HL-60 (cell line): ENCODE results near the gene ARMC9.

Experiments
- DNase-seq, 2 experiments: peaks; one replicate each; pipeline ENCODE4 v3.0.0-alpha.2; 2010 to 2020; ENCODE audit warnings: low read depth in 1 of 2, low spot score in 1 of 2
- H3K27ac ChIP-seq: fragments of 250-450 bp; sonication (Bioruptor Pico); replicated peaks from 2 replicates; pipeline ENCODE4 v1.5.1; 2020; ENCODE audit warnings: mild to moderate bottlenecking, moderate library complexity
- H3K27me3 ChIP-seq: fragments of 250-450 bp; sonication (Bioruptor Pico); 2 replicates; pipeline ENCODE4 v1.5.1; 2021; ENCODE audit warnings: mild to moderate bottlenecking, moderate library complexity; ENCODE audit not compliant: insufficient read depth, poor library complexity, severe bottlenecking
- H3K4me3 ChIP-seq: replicated peaks from 2 replicates; pipeline ENCODE4 v1.5.1; 2011; ENCODE audit warnings: mild to moderate bottlenecking, control low read depth, low read length; ENCODE audit not compliant: insufficient read depth
- CTCF ChIP-seq: IDR thresholded peaks from one replicate; pipeline ENCODE4 v1.5.1; 2011; ENCODE audit warnings: low read length, control low read depth, inconsistent platforms; ENCODE audit not compliant: insufficient read depth
- GABPA ChIP-seq: IDR thresholded peaks from 2 replicates; pipeline ENCODE4 v1.6.1; 2012; ENCODE audit warnings: low read depth
- POLR2AphosphoS5 ChIP-seq: IDR thresholded peaks from 2 replicates; pipeline ENCODE4 v1.6.1; 2012; ENCODE audit warnings: low read depth
- REST ChIP-seq: IDR thresholded peaks from 2 replicates; pipeline ENCODE4 v1.6.1; 2012; ENCODE audit warnings: low read depth; ENCODE audit not compliant: insufficient replicate concordance
- SPI1 ChIP-seq: IDR thresholded peaks from 2 replicates; pipeline ENCODE4 v1.6.1; 2012; ENCODE audit warnings: low read depth, mild to moderate bottlenecking, borderline replicate concordance

Gene ARMC9

GRCh38 chr2:231369580-231370428 lies 171.4 kb downstream of the ARMC9 start:
- no peaks in the 10 kb centered on the region for H3K27me3 ChIP-seq
- DNase-seq, result no peak
- H3K27ac ChIP-seq, result no peak overlapping the region
- no peak overlapping the region for H3K4me3 ChIP-seq
- TF ChIP-seq GABPA (no peak), CTCF (no peak), REST (no peak), POLR2AphosphoS5 (no peak), SPI1 (no peak)

- TF ChIP-seq SPI1 (no peak), GABPA (no peak), REST (no peak), CTCF (no peak), POLR2AphosphoS5 (no peak)
- DNase-seq, result no peak
- Histone ChIP-seq H3K27me3 (no peaks in the 10 kb centered on the region), H3K4me3 (no peak overlapping the region), H3K27ac (no peak overlapping the region)
Observed at GRCh38 chr2:231370429-231370748, 172.0 kb downstream of the ARMC9 start.

DNA sequence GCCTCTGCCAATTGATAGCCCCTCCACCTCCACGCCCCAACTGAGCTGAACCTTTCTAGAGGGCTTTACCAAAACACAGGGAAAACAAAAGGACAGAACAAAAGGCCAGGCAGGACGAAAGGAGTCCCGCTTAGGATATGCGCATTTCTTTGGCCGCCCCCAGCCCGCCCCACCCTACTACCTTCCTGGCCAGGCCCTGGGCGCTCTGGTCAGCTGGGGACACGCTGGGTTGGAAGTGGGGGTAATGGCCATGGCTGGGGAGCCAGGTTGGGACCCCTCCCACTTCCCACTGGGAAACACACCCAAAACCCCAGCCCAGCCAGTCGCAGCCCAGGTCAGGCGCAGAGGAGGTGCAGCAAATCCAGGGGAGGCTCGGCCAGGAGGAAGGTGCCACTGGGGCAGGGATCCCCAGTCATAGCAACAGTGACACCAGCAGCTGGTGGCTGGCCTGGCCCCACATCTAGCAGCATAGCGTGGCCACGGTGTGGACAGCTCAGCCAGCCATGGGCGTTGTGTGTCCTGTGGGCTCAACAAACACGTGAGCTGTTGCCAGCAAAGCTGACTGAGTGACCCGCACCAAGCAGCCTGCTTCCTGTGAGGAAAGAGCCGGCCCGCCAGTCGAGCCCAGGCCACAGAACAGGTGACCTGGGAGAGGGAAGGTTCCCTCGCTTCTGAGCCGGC lies 172.5 kb downstream of the ARMC9 start:
- H3K4me3 ChIP-seq, result no peak overlapping the region
- TF ChIP-seq SPI1 (no peak), POLR2AphosphoS5 (no peak), GABPA (no peak), REST (no peak), CTCF (no peak)
- H3K27me3 ChIP-seq, result no peaks in the 10 kb centered on the region
- no peak for DNase-seq
- no peak overlapping the region for H3K27ac ChIP-seq
